ENCODE measurements around the gene APP.
"Not testable (repeated sequence)": the region's sequence is repeated elsewhere in the genome, so short reads cannot be mapped to it uniquely, and the experiment has no call there.

Gene APP

GRCh38 chr21:26100573-26100972 lies 70.0 kb downstream of the APP start:
- no peak overlapping the region for H3K4me3 ChIP-seq (ENCODE audit: low read depth, low read length)

GRCh38 chr21:26099610-26100219 lies 70.9 kb downstream of the APP start:
- no peak overlapping the region for H3K4me3 ChIP-seq (ENCODE audit: low read depth, low read length)

DNA sequence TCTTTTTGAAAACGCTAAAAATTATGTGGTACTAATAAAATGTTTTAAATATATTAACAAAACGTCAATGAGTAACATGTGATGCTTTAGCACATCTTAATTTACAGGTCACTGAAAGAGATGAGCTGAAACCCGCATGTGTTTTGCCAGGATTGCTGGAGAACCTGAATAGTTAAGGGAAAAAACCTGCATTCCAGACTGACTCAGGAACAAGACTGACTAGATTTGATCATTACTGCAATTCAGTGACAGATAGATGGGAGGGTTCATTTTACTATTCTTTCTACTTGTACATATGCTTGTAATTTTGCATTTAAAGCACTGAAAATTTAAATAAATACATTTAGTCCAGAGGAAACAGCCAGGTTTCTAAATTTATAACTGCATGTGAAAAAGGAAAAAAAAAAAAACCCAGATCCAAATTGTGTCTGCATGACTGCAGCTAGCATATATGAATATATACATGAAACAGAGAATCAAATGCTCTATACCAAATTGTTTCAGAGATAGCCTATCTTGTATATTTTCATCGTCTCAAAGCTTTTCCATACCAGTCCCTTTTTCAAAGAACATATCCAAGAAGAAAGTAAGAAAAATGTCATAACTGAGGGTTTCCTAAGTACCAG lies 71.7 kb downstream of the APP start:
- no peak overlapping the region for H3K4me3 ChIP-seq (ENCODE audit: low read depth, low read length)

- H3K4me3 ChIP-seq (ENCODE audit: low read depth, low read length), result no peak overlapping the region
Measured at GRCh38 chr21:26097475-26097874, 73.1 kb downstream of the APP start.

DNA sequence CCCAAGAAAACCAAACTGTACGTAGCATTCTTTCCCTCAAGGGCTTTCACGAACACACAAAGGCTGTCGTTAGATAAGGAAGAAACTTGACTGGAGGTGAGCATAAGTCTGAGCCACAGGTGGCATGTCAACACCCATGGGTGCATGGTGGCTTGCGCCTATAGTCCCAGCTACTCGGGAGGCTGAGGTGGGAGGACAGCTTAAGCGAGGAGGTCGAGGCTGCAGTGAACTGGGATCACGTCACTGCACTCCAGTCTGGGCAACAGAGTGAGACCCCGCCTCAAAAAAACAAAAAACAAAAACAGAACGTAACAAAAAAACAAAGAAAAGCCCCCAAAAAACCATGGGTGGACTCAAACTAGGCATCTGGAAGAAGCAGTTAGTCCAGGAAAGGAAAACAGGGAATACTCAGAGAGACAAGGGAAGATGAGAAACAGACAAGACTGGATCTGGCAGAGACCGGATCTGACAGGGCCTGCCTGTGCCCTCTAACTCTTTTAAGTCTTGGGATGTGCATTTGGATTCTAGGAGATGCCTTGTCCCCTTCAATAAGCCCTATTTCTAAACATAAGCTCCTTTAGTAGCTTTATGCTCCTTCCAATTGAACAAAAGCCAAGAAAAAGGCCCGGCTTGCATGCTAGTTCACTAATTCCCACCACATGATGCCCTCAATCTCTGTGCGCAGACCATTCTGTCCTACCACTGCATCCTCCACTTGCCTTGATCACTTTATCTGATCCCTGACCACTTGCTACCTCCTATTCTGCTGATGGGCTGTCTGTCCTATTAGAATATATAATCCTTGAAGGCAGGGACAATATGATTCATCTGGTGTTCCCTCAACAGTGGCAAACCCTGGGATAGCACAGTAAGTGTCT lies 73.8 kb downstream of the APP start:
- no peak overlapping the region for H3K4me3 ChIP-seq (ENCODE audit: low read depth, low read length)

DNA sequence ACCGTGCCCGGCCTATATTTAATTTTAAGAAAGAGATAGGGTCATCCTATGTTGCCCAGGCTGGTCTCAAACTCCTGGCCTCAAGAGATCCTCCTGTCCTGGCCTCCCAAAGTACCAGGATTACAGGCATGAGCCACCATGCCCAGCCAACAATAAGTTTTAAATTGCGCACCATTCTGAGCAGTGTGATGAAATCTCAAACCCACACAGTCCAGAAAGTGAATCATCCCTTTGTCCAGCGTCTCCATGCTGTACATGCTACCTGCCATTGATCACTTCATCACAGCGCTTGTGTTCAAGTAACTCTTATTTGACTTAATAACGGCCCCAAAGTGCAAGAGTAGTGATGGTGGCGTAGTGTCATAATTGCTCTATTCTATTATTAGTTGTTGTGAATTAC lies 75.4 kb downstream of the APP start:
- no peak overlapping the region for H3K4me3 ChIP-seq (ENCODE audit: low read depth, low read length)

DNA sequence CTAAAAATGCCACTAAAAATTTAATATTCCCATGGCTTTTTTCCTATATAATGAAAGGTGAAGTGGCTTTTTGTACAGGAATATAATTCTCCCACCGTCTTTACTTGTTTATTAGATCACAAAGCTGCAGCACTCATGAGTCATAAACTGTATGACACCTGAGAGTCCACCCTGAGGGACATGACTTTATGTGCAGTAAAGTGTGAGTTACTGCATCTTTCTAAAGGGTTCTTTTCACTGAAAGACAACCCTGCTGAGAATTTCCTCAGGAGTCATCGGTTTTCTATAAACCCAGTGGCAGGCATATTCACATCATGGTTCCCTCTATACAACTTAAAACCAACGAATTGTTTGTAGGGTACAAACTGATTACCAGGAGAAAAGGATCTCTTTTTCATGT lies 77.4 kb downstream of the APP start:
- H3K4me3 ChIP-seq (ENCODE audit: low read depth, low read length), result no peak overlapping the region

GRCh38 chr21:26091480-26092018 lies 79.0 kb downstream of the APP start:
- H3K4me3 ChIP-seq (ENCODE audit: low read depth, low read length), result no peak overlapping the region

DNA sequence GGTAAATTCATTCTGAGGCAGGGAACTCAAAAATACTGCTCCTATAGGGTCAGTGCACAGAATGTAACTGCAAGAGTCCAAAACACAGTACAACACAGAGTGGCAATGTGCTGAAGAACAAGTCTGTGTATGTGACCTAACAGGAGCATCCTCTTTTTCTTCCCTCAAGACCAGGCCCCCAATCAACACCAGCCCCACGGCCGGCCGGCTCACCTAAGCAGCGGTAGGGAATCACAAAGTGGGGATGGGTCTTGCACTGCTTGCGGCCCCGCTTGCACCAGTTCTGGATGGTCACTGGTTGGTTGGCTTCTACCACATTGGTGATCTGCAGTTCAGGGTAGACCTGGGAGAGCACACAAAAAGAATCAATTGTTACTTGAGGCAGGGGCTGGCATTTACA lies 80.8 kb downstream of the APP start:
- H3K4me3 ChIP-seq (ENCODE audit: low read depth, low read length), result no peak overlapping the region

GRCh38 chr21:26087223-26087918 lies 83.2 kb downstream of the APP start:
- no peak overlapping the region for H3K4me3 ChIP-seq (ENCODE audit: low read depth, low read length)

DNA sequence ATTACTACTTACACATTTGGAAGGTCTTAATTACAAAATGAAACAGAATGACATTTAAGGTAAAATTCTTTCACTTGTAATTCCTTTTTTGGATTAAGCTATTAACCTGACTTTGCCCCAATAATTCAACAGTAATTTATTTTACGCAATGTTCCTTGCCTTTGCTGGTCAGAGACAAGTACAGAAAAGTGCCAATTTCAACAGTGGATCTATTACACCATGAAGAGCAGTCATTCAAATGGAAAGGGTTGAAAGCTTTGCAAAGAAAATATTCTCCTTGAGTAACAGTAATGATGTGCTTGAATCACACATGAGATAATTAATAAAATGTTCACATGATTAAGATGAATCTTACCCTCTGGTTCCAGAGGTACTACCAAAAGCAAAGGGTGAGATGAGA lies 84.7 kb downstream of the APP start:
- no peak overlapping the region for H3K4me3 ChIP-seq (ENCODE audit: low read depth, low read length)

DNA sequence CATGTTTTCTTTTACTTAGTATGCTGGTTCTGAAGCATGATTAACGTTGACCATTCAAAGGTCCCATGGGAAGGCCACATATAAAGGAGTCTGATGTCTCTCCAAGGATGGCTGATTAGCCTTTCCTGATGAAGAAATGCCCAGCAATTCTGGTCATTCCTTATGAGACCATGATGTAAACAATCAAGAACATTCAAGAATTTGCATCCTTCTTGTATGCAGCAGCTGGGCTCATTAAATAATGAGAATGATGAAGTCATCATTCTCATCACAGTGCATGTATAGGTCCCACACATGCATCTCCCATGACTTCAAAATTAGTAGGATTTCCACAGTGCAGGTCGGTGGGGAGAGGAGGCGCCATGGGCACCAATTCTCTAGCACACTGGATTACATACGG lies 85.4 kb downstream of the APP start:
- no peak overlapping the region for H3K4me3 ChIP-seq (ENCODE audit: low read depth, low read length)

DNA sequence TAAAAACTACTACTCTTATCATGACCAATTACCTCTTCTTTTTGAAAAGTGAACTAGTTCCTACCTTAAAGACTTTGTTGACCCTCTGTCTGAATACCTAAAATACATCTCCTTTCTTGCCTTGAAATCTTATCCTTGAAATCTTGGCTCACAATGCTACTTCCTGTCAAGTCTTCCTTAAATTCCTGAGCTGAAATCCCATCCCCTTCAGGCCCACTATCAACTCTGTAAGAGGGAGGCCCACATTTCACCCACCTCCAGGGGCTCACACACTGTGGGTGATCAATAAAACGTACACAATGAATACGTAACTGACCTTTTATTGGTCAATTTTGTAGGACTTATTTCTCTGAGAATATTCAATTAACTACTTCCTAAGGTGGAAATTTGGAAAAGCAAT lies 88.0 kb downstream of the APP start:
- H3K4me3 ChIP-seq (ENCODE audit: low read depth, low read length), result no peak overlapping the region

DNA sequence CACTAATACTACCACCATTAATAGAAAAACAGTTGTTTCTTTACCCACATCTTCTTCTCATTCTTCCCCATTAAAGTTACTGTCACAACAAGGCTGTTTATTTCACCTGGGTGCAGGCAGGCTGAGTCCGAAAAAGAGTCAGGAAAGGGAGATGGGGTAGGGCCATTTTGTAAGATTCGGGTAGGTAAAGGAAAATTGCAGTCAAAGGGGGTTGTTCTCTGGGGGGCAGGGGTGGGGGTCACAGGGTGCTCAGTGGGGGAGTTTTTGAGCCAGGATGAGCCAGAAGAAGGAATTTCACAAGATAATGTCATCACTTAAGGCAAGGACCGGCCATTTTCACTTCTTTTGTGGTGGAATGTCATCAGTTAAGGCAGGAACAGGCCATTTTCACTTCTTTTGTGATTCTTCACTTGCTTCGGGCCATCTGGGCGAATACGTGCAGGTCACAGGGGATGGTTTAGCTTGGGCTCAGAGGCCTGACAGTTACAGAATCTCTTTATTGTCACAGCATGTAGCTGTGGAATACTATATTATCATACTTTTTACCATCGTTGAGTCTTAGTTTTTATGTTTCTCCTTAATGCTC lies 89.3 kb downstream of the APP start:
- not testable (repeated sequence) for H3K4me3 ChIP-seq (ENCODE audit: low read depth, low read length)

- no peak overlapping the region for H3K4me3 ChIP-seq (ENCODE audit: low read depth, low read length)
Measured at GRCh38 chr21:26080211-26080610, 90.4 kb downstream of the APP start.

- no peak overlapping the region for H3K4me3 ChIP-seq (ENCODE audit: low read depth, low read length)
Measured at GRCh38 chr21:26079366-26079765, 91.2 kb downstream of the APP start.

- no peak overlapping the region for H3K4me3 ChIP-seq (ENCODE audit: low read depth, low read length)
Measured at GRCh38 chr21:26077521-26077920, 93.0 kb downstream of the APP start.

- H3K4me3 ChIP-seq (ENCODE audit: low read depth, low read length), result no peak overlapping the region
Measured at GRCh38 chr21:26072666-26073615, 97.6 kb downstream of the APP start.

GRCh38 chr21:26070822-26071425 lies 99.6 kb downstream of the APP start:
- no peak overlapping the region for H3K4me3 ChIP-seq (ENCODE audit: low read depth, low read length)

Measured in iPS-11a (cell line).